ENCODE data around the gene CNN2.
A peak's percentile ranks its signal among the peaks of the same experiment; 100 is the strongest.

CNN2 gene

DNA sequence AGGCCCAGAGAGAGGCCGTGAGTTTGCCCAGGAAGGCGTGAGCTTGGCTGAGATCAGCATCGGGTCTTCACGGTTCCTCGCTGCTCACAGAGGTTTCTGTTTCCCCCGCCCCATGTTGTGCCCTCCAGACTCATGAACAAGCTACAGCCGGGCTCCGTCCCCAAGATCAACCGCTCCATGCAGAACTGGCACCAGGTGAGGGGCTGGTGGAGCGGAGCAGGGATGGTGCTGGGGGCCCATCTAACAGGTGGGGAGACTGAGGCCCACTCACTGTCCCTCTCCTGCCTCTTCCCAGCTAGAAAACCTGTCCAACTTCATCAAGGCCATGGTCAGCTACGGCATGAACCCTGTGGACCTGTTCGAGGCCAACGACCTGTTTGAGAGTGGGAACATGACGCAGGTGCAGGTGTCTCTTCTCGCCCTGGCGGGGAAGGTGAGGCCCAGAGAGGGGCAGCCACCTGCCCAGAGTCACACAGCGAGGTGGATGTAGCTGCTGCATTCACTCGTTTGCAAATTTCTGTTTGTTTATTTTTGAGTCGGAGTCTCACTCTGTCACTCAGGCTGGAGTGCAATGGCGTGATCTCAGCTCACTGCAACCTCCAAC is 6.0 kb downstream of the CNN2 start:
- DNase-seq = no peak

DNA sequence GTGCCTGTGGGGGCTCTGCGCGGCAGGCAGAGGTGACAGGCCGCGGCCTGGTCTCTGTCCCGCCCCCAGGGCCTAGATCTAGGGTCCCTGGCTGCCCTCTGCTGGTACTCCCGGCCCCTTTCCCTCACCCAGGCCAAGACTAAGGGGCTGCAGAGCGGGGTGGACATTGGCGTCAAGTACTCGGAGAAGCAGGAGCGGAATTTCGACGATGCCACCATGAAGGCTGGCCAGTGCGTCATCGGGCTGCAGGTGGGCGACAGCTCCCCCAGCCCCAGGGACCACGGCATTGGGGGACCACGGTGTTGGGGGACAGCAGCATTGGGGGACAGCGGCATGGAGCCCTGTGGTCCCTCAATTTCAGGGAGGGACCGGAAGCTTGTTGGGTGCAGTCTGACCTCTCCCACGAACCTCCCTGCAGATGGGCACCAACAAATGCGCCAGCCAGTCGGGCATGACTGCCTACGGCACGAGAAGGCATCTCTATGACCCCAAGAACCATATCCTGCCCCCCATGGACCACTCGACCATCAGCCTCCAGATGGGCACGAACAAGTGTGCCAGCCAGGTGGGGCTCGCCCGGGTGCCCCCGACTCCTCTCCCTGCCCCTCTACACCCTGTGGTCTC is 9.7 kb downstream of the CNN2 start:
- no peak for DNase-seq

DNA sequence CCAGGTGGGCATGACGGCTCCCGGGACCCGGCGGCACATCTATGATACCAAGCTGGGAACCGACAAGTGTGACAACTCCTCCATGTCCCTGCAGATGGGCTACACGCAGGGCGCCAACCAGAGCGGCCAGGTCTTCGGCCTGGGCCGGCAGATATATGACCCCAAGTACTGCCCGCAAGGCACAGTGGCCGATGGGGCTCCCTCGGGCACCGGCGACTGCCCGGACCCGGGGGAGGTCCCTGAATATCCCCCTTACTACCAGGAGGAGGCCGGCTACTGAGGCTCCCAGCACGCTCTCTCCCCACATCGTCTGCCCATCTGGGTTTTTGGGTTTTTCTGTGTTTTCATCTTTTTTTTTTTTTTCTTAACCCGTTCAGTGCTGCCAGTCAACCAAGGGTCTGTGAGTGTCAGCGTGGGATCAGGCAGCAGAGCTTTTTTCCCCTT is 11.2 kb downstream of the CNN2 start:
- DNase-seq = no peak

DNA sequence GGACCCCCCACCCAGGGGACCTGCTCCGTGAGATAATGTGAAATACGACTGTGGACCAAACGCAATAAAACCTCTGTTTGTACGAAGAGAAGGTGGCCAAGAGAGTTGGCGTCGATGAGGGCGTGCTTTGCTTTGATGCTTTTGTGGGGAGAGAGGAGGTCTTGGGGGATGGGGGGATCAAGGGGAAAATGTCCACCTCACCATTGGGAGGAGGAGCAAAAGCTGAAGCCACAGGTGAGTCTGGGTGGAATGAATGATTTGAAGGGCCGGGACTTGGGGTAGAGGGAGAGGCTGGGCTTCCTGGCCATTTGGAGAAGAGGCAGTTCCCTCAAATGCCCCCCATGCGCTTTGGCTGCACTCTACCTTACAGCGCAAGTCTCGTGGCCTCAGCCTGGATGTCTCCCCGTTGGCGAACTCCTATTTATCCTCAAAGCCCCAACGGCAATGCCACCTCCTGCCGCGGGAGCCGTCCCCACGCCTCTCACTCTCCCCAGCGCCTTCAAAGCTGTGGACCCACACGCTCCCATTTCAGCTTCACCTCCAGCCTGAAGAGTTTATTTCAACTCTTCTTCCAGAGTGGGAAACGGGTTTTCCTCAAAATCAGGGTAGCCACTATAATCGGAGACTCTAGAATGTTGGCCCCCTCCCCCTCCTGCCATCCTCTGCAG is 12.7 kb downstream of the CNN2 start:
- DNase-seq = no peak

DNA sequence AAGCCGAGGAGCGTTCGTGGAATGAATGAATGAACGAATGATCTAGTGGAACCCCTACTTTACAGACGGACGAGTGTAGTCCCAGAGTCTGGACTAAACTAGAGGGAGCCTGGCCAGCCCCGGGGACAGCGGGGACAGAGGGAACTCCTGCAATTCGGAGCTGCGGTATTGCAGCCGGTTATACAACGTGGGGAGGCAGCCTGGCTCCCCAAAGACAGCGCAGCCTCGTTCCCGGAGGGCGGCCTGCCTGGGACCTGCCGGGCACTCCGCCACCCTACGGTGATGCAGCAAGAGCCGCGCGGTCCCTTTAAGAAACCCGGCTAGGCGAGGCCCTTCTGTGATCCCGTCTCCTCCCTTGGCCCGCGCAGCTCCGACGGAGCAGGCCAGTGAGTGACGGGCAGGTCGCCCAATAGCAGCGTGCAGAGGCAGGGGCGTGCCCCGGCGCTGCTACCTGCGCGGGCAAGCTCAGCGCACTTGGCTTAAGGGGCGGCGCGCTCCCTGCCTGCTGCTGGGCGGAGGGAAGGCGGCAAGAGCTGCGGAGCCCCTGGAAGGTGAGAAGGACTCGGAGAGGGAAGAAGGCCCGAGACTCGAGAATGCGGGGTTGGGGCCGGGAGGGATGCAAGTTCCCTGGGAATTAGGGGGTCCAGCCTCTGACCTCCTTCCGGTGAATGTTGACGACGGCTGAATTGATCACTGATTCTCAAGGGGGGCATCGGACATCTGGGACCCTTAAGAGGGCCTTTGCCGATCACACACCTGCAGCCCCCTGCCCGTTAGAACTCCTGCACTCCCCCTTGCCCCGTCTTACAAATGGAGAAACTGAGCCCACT is 13.5 kb downstream of the CNN2 start, which contains the start of gene ABCA7:
Gene ABCA7 (plus strand): TSS at position 462 of the 830 bp plus-strand sequence. CDS start 1,255 bp downstream, outside the sequence.
- DNase-seq = peak; percentile 100

DNA sequence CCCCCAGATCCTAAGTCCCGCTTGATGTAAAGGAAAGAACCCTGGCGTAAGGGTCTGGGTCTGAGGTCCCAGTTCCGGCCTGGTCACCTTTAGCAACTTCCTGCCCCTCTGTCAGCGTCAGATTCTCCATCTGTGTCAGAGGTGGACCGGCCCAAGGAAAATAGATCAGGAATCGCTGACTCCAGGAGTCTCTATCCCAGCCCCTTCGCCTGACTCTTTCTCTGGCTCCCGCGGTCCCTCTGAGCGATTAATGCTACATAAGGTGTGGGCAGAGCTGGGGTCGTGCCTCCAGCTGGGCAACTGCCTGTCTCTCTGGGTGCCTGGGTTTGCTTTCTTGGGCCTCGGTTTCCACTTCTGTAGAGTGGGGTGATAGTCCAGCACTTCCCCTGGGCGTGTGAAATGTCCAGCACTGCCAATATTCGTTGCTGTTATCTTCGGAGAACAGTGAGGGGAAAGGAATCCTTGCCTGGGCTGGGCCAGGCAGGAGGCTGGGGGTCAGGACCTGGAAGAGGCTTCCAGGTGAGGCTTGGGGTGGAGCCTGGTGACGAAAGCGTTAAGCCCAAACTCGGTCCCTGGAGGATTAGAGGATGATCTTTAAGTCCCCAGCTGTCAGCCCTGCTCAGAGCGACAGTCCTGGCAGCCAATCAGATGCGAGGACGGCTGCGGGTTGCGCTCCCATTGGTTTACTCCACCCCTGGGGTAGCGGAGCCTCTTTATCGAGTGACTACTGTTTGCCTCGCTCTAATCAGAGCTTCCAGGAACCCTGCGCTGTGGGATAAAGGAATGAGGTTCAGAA is 14.3 kb downstream of the CNN2 start:
- peak; percentile 90 for DNase-seq

DNA sequence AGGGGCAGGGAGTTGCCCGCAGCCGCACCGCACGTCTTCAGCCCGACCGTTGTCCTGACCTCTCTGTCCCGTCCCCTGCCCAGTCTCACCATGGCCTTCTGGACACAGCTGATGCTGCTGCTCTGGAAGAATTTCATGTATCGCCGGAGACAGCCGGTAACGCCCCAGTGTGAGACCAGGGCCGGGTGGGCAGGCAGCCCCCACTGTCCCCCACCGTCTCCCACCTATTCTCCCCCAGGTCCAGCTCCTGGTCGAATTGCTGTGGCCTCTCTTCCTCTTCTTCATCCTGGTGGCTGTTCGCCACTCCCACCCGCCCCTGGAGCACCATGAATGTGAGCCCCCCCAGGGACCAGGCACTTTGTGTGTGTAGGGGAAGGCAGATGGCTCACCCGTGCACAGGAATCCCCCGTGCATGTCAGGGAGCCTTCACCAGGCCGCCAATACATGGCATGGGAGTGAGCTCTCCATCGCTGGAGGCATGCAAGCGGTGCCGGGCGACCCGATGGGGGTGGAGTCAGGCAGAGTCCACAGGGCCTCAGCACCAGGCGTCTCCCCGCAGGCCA is 14.9 kb downstream of the CNN2 start:
- no peak for DNase-seq

DNA sequence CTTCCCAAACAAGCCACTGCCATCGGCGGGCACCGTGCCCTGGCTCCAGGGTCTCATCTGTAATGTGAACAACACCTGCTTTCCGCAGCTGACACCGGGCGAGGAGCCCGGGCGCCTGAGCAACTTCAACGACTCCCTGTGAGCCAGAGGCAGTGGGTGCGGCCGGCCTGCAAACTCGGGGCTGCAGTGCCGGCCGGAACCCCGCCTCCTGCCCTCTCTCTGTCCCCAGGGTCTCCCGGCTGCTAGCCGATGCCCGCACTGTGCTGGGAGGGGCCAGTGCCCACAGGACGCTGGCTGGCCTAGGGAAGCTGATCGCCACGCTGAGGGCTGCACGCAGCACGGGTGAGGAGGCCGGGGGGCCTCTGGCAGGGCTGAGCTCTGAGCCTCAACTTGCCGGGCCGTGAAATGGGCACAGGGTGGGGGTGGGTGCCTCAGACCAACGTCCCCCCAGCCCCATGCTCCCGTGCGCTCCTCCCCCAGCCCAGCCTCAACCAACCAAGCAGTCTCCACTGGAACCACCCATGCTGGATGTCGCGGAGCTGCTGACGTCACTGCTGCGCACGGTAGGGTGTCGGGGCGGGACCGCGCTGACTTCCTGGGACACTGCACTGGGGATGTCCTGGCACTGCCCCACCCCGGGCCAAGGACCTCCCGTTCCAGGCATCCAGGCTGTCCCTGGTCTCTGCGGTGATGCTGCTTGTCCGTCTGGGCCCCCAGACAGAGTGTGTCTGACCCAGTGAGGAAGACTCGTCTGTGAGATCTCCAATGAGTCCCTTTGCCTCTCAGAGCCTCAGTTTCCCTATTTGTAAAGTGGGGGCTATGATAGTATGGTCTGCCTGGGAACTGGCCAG is 15.7 kb downstream of the CNN2 start:
- no peak for DNase-seq

DNA sequence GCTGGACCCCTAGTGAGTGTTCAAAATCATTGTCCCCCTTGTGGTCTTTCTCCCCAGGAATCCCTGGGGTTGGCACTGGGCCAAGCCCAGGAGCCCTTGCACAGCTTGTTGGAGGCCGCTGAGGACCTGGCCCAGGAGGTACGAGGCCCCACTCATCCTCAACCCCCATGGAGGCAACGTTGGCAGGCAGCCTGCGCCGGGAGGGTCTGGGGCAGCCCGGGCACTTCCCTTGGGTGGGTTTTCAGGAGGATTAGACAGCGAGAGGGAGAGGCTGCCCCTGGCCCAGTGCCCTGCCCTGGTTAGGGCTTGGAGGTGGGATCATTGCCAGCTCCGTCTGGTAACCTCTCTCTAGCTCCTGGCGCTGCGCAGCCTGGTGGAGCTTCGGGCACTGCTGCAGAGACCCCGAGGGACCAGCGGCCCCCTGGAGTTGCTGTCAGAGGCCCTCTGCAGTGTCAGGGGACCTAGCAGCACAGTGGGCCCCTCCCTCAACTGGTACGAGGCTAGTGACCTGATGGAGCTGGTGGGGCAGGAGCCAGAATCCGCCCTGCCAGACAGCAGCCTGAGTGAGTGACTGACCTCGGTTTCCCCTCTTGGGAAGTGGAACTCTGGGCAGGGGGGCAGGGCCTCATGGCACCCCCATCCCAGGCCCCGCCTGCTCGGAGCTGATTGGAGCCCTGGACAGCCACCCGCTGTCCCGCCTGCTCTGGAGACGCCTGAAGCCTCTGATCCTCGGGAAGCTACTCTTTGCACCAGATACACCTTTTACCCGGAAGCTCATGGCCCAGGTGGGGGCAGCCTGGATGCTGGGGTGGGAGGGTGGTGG is 16.5 kb downstream of the CNN2 start:
- no peak for DNase-seq

DNA sequence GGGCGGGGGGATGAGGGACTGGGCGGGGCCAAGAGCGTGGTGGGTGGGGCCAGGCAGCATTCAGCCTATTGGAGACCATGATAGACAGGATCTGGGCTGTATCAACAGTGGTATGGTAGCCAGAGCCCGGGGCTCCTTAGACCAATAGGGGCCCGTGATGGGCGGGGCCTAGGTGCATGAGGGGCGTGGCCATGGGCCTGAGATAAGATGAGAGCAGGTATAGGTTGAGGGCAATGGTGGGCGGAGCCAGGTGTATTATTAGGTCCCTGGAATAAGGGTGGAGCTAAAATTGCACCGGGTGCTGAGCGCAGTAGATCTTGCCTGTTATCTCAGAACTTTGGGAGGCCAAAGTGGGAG is 18.8 kb downstream of the CNN2 start:
- peak; percentile 77 for DNase-seq

DNA sequence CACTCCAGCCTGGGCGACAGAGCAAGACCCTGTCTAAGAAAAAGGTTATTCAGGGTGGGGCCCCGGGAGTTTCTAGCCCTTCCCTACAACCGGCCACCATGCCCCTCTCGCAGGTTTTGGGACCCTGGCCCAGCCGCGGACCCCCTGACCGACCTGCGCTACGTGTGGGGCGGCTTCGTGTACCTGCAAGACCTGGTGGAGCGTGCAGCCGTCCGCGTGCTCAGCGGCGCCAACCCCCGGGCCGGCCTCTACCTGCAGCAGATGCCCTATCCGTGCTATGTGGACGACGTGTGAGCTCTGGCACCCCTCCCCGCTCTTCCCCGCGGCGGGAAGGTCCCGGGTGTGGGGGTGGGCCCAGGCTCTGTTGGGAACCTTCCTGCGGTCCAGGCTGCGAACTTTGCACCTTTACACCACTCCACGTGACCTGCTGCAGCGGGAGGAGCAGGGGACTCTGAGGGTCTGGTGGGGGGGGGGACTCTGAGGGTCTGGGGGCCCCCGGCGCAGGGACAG is 19.8 kb downstream of the CNN2 start:
- no peak for DNase-seq

DNA sequence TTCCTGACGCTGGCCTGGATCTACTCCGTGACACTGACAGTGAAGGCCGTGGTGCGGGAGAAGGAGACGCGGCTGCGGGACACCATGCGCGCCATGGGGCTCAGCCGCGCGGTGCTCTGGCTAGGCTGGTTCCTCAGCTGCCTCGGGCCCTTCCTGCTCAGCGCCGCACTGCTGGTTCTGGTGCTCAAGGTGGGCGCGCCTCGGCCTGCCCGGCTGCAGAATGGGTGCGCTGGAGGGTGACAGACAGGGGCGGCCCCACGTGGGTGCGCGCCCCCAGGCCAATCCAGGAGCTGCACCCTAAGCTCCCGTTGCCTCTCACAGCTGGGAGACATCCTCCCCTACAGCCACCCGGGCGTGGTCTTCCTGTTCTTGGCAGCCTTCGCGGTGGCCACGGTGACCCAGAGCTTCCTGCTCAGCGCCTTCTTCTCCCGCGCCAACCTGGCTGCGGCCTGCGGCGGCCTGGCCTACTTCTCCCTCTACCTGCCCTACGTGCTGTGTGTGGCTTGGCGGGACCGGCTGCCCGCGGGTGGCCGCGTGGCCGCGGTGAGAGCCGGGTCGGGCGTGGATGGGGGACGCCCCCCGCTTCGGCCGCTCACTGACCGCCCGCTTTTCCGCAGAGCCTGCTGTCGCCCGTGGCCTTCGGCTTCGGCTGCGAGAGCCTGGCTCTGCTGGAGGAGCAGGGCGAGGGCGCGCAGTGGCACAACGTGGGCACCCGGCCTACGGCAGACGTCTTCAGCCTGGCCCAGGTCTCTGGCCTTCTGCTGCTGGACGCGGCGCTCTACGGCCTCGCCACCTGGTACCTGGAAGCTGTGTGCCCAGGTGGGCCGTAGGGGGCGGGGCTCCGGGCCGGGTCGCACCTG is 20.7 kb downstream of the CNN2 start:
- DNase-seq = no peak

DNA sequence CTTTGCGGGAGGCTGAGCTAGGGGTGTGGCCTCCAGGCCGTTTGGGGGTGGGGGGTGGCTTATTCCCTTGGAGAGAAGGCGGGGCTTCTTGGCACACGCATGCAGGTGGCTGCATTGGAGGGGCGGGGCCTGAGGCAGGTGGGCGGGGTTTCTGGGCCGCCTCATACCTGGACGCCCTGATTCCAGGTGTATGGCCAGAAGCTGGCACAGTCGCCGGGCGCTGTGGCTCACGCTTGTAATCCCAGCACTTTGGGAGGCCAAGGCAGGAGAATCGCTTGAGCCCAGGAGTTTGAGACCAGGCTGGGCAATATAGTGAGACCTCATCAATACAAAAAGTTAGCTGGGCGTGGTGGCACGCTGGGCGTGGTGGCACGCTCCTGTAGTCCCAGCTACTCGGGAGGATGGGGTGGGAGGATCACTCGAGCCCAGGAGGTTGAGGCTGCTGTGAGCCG is 21.3 kb downstream of the CNN2 start:
- no peak for DNase-seq

DNA sequence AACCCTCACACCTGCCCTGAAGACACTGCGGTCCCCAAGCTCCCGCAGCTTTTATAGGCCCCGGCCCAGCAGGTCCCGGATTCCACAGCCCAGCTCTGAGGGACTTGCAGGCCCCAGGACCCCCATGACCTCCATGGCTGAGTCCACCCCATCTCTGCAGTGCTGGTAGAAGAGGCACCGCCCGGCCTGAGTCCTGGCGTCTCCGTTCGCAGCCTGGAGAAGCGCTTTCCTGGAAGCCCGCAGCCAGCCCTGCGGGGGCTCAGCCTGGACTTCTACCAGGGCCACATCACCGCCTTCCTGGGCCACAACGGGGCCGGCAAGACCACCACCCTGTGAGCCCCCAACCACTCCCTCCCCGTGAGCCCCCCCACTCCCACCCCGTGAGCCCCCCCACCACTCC is 22.7 kb downstream of the CNN2 start:
- no peak for DNase-seq

DNA sequence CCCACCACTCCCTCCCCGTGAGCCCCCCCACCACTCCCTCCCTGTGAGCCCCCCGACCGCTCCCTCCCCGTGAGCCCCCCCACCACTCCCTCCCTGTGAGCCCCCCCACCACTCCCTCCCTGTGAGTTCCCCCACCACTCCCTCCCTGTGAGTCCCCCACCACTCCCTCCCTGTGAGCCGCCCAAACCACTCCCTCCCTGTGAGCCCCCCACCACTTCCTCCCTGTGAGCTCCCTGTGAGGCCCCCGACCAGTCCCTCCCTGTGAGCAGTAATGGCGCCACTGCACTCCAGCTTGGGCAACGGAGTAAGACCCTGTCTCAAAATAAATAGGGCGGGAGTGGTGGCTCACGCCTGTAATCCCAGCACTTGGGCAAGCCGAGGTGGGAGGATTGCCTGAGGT is 23.4 kb downstream of the CNN2 start:
- DNase-seq = no peak

DNA sequence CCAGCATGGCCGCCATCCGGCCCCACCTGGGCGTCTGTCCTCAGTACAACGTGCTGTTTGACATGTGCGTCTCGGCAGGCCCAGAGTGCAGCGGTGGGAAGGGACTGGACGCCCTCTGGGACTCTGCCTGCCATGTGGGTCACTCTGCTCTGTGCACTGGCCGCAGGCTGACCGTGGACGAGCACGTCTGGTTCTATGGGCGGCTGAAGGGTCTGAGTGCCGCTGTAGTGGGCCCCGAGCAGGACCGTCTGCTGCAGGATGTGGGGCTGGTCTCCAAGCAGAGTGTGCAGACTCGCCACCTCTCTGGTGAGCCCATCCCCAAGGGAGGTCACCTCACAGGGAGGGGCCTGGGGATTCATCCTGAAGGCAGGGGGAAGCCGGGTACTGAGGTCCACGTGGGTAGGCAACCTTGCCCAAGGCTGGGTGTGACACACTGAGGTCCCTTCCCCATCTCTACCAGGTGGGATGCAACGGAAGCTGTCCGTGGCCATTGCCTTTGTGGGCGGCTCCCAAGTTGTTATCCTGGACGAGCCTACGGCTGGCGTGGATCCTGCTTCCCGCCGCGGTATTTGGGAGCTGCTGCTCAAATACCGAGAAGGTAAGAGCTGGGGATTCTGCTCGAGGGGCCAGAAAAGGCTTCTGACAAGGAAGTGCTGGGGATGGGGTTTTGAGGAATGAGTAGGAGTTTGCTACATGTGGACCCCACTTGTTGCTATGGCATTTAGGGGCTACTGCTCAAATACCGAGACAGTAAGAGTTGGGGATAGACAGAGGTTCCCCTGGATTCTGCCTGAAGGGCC is 24.8 kb downstream of the CNN2 start:
- DNase-seq = no peak

DNA sequence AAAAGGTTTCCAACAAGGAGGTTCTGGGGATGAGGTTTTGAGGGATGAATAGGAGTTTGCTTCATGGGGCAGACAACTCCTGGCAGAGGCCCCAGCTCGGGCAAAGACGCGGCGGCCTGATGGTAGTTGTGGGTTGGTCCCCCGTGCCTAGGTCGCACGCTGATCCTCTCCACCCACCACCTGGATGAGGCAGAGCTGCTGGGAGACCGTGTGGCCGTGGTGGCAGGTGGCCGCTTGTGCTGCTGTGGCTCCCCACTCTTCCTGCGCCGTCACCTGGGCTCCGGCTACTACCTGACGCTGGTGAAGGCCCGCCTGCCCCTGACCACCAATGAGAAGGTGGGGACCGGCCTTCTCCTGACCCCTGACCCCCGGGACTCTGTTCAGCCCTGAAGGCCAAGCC is 25.4 kb downstream of the CNN2 start:
- DNase-seq = no peak

DNA sequence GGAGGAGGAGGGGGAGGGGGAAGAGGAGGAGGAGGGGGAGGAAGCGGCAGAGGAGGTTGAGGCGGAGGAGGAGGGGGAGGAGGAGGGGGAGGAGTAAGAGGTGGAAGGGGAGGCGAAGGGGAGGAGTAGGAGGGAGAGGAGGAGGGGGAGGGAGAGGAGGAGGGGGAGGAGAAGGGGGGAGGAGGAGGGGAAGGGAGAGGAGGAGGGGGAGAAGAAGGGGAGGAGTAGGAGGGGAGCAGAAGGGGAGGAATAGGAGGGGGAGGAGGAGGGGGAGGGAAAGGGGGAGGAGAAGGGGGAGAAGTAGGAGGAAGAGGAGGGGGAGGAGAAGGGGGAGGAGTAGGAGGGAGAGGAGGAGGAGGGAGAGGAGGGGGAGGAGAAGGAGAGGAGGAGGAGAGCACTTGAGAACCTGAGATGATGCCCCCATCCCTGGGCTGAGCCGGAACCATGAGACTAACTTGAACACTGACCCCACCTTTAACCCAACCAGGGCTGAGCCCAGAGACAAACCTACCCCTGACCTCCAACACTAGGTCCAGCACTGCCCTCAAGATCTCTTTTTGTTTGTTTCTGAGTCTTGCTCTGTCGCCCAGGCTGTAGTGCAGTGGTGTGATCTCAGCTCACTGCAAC is 26.1 kb downstream of the CNN2 start:
- DNase-seq = no peak

All from activated CD4-positive, CD25-positive, alpha-beta regulatory T cell treated with anti-CD3 and anti-CD28 coated beads, Interleukin-2, amount 50 U/mL, for 72 hours (primary cell).